Measurements from ENCODE around the gene ZNF343.

Gene ZNF343

GRCh38 chr20:2470423-2471193, 38.1 kb downstream of the ZNF343 start, which contains the start of gene SNRPB:
Gene SNRPB (minus strand): TSS chr20:2470789. CDS start chr20:2470690, 99 bp downstream.
- DNase-seq = peak; percentile 96

DNA sequence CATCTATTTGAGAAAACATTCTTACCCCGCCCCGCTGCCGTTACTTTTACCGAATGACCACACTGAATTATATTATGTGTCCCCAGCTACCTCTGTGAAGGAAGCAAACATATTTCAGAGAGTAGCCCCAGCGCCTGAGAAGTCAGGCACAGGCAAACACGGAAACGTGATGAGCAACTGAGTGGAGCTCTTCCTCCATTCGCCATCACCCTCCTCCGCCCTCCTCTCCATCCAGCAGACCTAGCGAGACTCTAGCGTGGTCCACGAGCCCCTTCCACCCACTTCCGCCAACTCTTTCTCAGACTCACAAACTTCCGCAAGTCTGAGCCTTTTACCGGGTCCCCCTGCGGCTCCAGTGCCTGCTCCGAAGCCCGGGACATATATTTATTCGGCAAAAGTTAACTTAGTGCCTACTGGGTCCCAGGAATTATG, 38.7 kb downstream of the ZNF343 start:
- DNase-seq = no peak

GRCh38 chr20:2468581-2469407, 39.9 kb downstream of the ZNF343 start:
- no peak for DNase-seq

- DNase-seq = no peak
Observed at GRCh38 chr20:2467412-2467811, 41.3 kb downstream of the ZNF343 start.

- no peak for DNase-seq
Observed at GRCh38 chr20:2465100-2465499, 43.6 kb downstream of the ZNF343 start.

DNA sequence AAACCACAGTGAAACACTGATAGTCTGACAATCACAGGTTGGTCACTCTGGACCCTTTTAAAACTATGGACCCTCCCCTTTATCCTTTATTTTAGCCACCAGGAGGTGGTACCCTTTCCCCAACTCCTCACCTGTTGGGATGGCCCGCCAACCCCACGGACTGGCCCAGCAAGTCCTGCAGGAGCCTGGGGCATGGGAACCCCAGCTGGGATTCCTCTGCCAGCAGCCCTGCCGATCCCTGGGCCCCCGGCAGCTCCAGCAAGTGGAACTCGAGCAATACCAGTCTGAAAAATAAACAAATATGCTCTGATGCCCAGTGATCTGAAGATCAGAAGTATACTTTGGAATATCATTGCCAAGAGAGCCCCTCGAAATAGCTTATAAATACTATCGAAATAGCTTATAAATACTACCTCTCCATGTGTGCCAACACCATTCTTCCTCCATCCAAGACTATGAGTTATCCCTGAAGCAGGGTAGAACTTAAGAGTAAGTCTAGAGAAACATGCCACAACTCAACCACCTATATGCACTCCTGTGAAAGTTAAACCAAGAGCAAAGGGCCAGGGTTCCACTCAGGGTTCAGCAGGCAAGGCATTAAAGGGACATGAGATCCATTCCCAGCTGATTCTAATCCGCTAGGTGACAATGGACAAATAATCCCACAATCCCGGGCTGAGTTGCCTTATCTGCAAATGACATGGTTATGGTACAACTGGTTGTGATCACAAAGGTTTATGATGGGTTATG, 44.9 kb downstream of the ZNF343 start:
- no peak for DNase-seq

- DNase-seq = no peak
Observed at GRCh38 chr20:2462484-2462883, 46.2 kb downstream of the ZNF343 start.

- DNase-seq = no peak
Observed at GRCh38 chr20:2460752-2461424, 47.8 kb downstream of the ZNF343 start.

DNA sequence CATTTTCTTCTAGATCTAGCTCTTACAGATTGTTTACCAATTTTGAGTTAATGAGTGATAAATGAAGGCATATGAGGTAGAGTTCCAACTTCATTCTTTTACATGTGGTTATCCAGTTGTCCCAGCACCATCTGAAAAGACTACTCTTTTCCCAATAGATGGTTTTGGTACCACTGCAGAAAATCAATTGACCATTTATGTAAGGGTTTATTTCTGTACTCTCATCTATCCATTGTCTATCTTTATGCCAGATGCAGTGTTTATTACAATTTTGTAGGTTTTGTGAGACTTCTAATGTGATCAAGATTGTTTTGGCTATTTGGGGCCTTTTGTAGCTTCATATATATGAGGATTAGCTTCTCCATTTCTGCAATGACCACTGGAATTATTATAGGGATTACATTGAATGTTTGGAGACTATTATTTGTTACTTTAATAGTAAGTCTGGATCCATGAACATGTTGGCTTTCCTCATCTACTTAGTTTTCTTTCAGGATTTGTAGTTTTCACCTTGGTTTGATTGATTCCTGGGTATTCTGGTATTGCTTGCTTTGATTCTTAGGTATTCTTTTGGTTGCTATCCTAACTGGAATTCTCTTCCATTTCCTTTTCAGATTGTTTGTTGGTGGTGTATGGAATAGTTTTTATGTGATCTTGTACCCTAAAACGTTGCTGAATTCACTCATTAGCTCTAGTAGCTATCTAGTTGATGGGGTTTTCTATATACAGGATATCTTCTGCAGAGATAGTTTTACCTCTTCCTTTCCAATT, 48.5 kb downstream of the ZNF343 start:
- no peak for DNase-seq

GRCh38 chr20:2458919-2459499, 49.7 kb downstream of the ZNF343 start:
- DNase-seq = no peak

- no peak for DNase-seq
Observed at GRCh38 chr20:2455771-2456497, 52.8 kb downstream of the ZNF343 start.

- DNase-seq = no peak
Observed at GRCh38 chr20:2453792-2454191, 54.9 kb downstream of the ZNF343 start.

DNA sequence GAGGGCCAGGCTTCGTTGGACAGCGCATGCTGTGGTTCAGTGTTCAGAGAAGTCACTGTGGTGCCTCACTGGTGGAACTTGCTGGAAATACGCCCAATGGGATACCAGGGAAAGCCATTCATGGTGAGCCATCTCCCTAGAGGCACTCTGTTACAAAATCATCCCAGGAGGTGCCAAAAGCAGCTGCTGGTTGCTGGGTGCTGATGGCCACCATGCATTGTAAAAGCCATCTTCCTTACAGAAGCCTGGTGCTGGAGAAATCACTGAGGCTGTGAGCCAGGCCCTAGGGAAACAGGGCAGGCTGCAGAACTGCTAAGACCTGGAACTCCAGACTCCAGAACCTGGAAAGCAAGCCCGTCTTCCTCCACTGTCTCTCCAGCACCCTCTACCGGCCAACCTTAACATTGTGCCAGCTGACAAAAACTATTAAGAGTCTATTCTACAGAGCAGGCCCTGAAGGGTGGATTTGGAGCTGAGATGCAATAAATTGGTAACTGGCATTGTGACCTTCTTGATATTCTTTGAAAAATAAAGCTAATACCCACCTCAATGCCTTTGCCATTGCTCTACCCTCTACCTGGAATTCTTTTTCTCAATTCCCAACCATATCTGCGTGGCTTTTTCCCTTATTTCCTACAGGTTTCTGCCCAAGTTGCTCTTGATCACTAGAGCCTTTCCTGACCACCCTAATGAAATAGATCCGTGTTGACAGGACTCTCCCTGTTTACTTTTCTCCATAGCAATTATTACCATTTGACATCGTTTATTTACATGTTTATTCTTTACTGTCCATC, 56.6 kb downstream of the ZNF343 start:
- DNase-seq = peak; percentile 8

DNA sequence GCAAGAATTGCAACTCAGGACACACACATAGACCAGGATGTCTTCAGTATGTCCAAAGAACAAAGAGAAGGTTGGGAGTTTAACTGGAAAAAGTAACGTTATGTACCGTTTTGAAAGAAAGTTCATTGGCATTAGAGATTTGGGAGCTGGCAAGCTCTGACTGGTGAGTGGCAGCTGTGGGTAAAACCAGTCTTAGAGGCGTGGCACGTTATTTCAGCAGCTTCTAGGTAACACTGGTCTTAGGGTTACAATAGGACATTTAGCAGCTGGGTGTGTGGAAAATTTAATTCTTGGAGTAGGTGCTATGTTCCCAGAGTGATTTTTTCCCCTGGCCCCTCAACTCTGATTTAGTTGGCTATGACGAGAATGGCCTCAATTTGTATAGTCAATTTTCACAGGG, 57.3 kb downstream of the ZNF343 start:
- DNase-seq = no peak

GRCh38 chr20:2449386-2449785, 59.3 kb downstream of the ZNF343 start:
- no peak for DNase-seq

GRCh38 chr20:2446845-2447244, 61.9 kb downstream of the ZNF343 start:
- peak; percentile 64 for DNase-seq
